ENCODE data around the gene MTRF1.
"Not testable (repeated sequence)": the region's sequence is repeated elsewhere in the genome, so short reads cannot be mapped to it uniquely, and the experiment has no call there.

The MTRF1 gene

DNA sequence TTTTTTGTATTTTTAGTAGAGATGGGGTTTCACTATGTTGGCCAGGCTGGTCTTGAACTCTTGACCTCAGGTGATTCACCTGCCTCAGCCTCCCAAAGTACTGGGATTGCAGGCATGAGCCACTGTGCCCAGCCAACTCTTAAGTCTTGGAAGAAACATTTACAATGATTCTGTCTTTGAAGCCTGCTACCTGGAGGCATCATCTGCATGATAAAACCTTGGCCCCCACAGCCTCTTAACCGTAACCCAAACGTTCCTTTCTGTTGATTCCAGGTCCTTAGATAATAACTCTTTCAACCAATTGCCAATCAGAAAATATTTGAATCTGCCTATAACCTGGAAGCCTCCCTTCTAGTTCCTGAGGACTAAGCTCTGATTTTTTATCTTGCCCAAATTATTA lies 15.8 kb upstream of the MTRF1 start:
- DNase-seq = not testable (repeated sequence)

DNA sequence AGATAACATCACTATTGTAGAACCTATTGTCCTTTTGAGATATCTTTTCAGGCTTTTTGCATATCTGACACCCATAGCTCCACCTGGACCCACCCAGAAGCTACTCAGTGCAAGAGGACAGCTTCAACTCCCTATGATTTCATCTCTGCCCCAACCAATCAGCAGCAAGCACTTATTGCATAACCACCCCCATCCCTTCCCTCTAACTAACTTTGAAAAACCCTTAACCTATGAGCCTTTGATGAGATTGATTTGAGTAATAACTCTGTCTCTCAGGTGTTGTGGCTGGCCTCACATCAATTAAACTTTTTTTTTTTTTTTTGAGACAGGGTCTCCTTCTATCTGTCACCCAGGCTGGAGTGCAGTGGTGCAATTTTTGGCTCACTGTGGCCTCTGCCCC lies 13.4 kb upstream of the MTRF1 start:
- DNase-seq = no peak

- no peak for DNase-seq
These were observed 11.5 kb upstream of the MTRF1 start for GRCh38 chr13:41274881-41275280.

DNA sequence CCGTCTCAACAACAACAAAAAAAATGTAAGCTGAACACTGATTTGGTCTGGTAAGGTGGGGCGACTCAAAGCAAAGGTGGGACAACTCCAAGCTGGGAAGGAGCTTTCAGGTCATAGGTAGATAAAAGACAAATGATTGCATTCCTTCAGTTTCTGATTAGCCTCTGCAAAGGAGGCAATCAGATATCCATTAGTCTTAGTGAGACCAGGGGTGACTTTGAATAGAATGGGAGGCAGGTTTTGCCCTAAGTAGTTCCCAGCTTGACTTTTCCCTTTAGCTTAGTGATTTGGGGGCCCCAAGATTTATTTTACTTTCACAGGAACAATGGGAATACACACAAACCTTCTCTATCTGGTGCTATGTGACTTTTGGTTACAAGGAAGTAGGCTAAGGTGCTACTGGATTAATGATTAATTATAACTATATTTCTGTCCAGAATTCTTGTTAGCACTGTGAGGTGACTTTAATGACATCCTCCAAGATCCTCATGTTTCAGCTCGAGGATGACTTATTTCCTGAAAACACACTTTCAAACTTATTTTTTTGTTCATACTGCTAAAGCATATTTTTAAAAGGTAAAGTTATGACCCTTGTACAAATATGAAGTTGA lies 10.6 kb upstream of the MTRF1 start:
- no peak for DNase-seq

GRCh38 chr13:41271456-41272285 lies 8.3 kb upstream of the MTRF1 start:
- no peak for DNase-seq

- no peak for DNase-seq
These were observed 5.4 kb upstream of the MTRF1 start for GRCh38 chr13:41268764-41269163.

DNA sequence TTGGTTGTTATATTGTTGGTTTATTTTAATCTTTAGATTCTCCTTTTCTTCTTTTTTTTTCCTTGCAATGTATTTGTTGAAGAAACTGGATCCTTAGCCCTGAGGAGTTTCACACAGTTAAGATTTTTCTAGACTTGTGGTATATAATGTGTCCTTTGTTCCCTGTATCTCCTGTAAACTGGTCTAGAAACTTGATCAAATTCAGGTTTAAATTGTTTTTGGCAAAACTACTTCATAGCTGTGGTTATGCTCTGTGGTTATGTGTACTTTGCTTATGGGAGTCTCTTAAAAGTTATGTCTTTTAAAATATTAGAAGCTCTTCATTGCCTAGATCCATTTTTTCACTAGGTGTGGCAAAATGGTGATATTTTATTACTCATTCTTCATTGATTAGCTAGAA lies 3.7 kb upstream of the MTRF1 start:
- DNase-seq = no peak

DNA sequence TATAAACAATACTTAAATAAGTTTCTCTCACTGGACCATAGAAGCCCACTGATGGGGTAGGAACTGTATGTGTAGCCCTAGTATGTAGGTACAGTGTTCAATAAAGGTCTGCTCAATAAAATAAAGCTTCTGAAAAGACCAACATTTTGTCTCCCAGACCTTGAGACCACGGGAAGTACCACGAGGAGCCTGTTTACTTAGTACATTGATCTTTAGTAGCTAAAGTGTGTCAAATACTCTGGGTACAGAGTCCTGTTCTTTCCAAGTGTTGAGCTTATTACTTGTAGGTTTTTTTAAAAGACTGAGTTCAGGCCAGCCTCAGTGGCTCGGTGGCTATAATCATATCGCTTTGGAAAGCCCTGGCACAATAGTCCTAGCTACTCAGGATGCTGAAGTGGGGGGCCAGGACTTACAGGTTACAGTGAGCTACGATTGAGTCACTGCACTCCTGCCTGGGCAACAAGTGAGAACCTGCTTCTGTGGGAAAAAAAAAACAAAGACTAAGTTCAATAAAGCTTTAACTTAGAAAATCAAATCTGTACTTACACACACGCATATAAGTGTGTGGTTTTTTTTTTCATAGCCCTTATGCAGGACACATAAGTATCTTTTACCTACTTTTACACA lies 3.4 kb downstream of the MTRF1 start:
- DNase-seq = no peak

GRCh38 chr13:41257535-41257934 lies 5.8 kb downstream of the MTRF1 start:
- DNase-seq = no peak

GRCh38 chr13:41254902-41255301 lies 8.5 kb downstream of the MTRF1 start:
- no peak for DNase-seq

GRCh38 chr13:41250993-41251392 lies 12.4 kb downstream of the MTRF1 start:
- DNase-seq = no peak

- no peak for DNase-seq
These were observed 16.3 kb downstream of the MTRF1 start for GRCh38 chr13:41246969-41247680.

- no peak for DNase-seq
These were observed 18.8 kb downstream of the MTRF1 start for GRCh38 chr13:41244556-41244955.

DNA sequence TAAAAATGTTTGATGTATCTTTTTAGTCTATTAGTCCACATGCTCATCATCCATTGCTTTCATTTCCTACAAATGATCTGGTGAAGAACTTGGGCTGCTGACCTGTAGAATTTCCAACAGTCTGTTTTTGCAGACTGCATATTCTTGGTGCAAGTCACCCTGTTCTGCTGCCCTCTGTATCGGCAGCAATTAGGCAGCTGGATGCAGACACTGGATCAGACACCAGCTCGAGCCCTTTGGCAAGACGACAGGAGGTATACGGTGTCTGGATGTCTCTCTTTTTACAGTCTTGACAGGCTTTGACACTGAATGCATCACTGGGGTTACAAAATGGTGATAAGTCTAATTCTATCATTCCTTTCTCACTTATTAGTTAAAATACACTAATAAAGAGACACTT lies 21.8 kb downstream of the MTRF1 start:
- DNase-seq = no peak

- no peak for DNase-seq
These were observed 27.0 kb downstream of the MTRF1 start for GRCh38 chr13:41236369-41236768.

DNA sequence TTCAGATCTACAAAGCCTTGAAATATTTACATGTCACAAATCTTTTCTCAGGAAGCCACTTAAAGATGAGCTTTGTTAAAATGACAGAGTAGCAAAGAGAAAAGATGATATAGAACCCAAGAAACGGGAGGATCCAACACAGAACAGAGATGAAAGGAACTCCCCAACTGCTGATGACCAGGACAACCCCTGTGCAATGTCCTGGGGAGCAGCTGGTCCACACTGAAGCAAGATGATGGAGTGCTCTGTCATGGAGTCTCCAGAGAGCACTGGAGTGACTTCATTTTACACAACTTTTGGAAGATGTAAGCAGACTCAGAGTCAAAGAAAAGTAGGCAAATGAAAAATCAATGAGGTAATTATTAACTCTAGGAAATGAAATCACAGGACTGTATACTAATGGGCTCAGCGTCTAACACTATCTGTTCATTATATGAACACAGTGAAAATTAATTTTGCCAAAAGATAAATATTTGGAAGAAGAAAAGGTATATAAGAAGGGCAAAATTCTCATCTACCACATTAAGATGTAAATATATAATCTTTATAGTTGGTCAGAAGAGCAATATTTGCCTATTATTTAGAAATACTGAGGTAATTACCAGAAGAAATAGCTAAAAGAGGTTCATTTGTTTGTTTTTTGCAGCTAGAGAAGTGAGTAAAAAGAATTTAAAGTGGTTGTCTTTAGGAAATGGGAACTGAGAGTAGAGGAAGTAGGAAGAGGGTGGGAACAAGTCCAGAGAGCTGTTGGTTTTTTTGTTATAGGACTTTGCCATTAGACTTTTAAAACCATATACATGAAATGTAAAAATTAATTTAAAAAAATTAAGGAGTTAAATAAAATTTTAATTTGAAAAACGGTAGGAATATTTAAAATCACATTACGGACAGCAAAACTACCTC lies 30.5 kb downstream of the MTRF1 start:
- DNase-seq = no peak

DNA sequence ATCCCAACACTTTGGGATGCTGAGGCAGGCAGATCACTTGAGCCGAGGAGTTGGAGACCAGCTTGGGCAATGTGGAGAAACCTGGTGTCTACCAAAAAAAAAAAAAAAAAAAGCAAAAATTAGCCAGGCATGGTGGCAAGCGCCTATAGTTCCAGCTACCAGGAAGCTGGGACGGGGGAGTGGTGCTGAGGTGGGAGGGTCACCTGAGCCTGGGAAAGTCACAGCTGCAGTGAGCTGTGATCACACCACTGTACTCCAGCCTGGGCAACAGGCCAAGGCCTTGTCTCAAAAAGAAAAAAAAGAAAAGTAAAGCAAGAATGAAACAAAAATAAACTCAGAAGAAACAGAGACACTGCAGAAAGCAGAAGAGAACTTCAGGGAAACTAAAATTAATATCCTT lies 31.6 kb downstream of the MTRF1 start:
- DNase-seq = no peak

DNA sequence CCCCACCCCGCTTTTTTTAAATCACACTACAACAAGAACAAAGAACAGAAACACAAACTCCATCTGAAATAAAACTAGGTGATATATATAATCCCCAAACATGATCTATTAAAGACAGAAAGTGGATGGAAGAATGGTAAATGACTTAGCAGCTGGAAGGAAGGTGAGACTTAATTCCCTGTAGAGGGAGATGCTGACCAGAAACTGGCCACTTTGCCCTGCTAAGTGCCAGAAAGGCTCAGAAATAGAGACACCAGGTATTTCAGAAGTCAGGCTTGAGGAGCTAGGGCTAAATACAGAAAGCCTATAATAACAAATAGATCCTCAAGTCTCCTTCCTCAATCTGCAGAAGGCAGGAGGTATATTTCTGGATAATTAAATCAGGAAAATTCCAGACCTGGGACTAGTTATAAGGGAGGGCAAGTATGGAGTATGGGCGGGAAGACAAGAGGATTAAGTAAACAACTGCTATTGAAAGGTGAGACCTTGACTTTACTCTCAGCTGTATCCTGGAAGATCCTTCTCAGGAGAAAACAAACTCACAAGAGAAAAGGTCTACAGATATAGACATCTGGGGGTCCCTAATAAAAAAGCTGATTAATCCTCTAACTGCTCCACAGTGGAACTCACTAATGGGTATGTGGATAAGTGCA lies 32.2 kb downstream of the MTRF1 start:
- DNase-seq = no peak

- no peak for DNase-seq
These were observed 34.0 kb downstream of the MTRF1 start for GRCh38 chr13:41229356-41229755.

- no peak for DNase-seq
These were observed 39.0 kb downstream of the MTRF1 start for GRCh38 chr13:41224113-41225110.

Measured in activated T-cell treated with anti-CD3 and anti-CD28 coated beads for 4 hours (primary cell).